Loucy (cell line): ENCODE results near the gene GORASP2.
"Not testable (repeated sequence)": the region's sequence is repeated elsewhere in the genome, so short reads cannot be mapped to it uniquely, and the experiment has no call there.

Experiments used
- H2AFZ ChIP-seq: fragments of 200-600 bp; sonication (generic); 2 replicates; pipeline ENCODE4 v1.6.0; 2016; ENCODE audit warnings: antibody characterized with exemption, mild to moderate bottlenecking, low read length, moderate library complexity
- H3F3A ChIP-seq: fragments of 200-600 bp; 2 replicates; pipeline ENCODE4 v1.6.0; 2016; ENCODE audit warnings: antibody characterized with exemption, low read depth, mild to moderate bottlenecking
- H3K27me3 ChIP-seq: fragments of 200-600 bp; sonication (generic); 2 replicates; pipeline ENCODE4 v1.6.1; 2014; ENCODE audit warnings: low read length, mild to moderate bottlenecking; ENCODE audit not compliant: insufficient read depth, poor library complexity, severe bottlenecking
- H3K36me3 ChIP-seq: fragments of 200-600 bp; sonication (generic); 2 replicates; pipeline ENCODE4 v1.6.1; 2016; ENCODE audit warnings: low read length; ENCODE audit not compliant: insufficient read depth
- H3K4me1 ChIP-seq: fragments of 200-600 bp; sonication (generic); 2 replicates; pipeline ENCODE4 v1.5.1; 2014; ENCODE audit warnings: low read length, mild to moderate bottlenecking; ENCODE audit not compliant: insufficient read depth, poor library complexity, severe bottlenecking
- H3K4me2 ChIP-seq: fragments of 200-600 bp; sonication (generic); 2 replicates; pipeline ENCODE4 v1.6.0; 2014; ENCODE audit warnings: antibody characterized with exemption, low read length, low read depth, mild to moderate bottlenecking; ENCODE audit not compliant: poor library complexity, severe bottlenecking
- H3K4me3 ChIP-seq: fragments of 200-600 bp; sonication (generic); 2 replicates; pipeline ENCODE4 v1.5.1; 2014; ENCODE audit warnings: low read length, mild to moderate bottlenecking, mixed read lengths; ENCODE audit not compliant: poor library complexity, severe bottlenecking
- H3K79me2 ChIP-seq: fragments of 200-600 bp; sonication (generic); 2 replicates; pipeline ENCODE4 v1.6.1; 2014; ENCODE audit warnings: low read length; ENCODE audit not compliant: insufficient read depth
- H3K9ac ChIP-seq: fragments of 200-600 bp; sonication (generic); 2 replicates; pipeline ENCODE4 v1.6.0; 2014; ENCODE audit warnings: mild to moderate bottlenecking, low read depth, low read length, moderate library complexity; ENCODE audit not compliant: poor library complexity, severe bottlenecking
- H3K9me2 ChIP-seq: fragments of 200-600 bp; sonication (generic); replicated peaks from 2 replicates; pipeline ENCODE4 v1.6.1; 2016; ENCODE audit warnings: low read depth, low read length, mixed read lengths
- H3K9me3 ChIP-seq: fragments of 200-600 bp; sonication (generic); 2 replicates; pipeline ENCODE4 v1.6.1; 2014; ENCODE audit warnings: mild to moderate bottlenecking, antibody characterized with exemption, low read length, low read depth; ENCODE audit not compliant: insufficient read depth
- H4K20me1 ChIP-seq: fragments of 200-600 bp; sonication (generic); 2 replicates; pipeline ENCODE4 v1.6.0; 2014; ENCODE audit warnings: antibody characterized with exemption, low read length, mild to moderate bottlenecking; ENCODE audit not compliant: insufficient read depth, poor library complexity, severe bottlenecking
- EZH2phosphoT487 ChIP-seq: fragments of 200-600 bp; IDR thresholded peaks from 2 replicates; pipeline ENCODE4 v1.6.1; 2018; ENCODE audit warnings: antibody characterized with exemption, mild to moderate bottlenecking, moderate library complexity, borderline replicate concordance
- TF ChIP-seq, protein P1 (sequence below): fragments of 200-600 bp; sonication (generic); conservative IDR thresholded peaks from 2 replicates; pipeline ENCODE4 v1.5.1; 2014; ENCODE audit warnings: mild to moderate bottlenecking, antibody characterized with exemption, low read length

The GORASP2 gene

GRCh38 chr2:170897108-170897507 lies 31.9 kb upstream of the GORASP2 start:
- no peak overlapping the region for H2AFZ ChIP-seq
- no peaks in the 10 kb centered on the region for H3F3A ChIP-seq
- no peaks in the 10 kb centered on the region for H3K79me2 ChIP-seq
- H3K9ac ChIP-seq, result no peak overlapping the region
- H3K9me2 ChIP-seq, result no peaks in the 10 kb centered on the region
- no peaks in the 10 kb centered on the region for H3K9me3 ChIP-seq
- no peaks in the 10 kb centered on the region for H3K36me3 ChIP-seq
- no peak overlapping the region for H3K4me2 ChIP-seq
- H3K4me1 ChIP-seq, result no peaks in the 10 kb centered on the region
- no peaks in the 10 kb centered on the region for H4K20me1 ChIP-seq
- no peaks in the 10 kb centered on the region for H3K27me3 ChIP-seq
- TF ChIP-seq EZH2phosphoT487, result no peak
- TF ChIP-seq, protein P1, sequence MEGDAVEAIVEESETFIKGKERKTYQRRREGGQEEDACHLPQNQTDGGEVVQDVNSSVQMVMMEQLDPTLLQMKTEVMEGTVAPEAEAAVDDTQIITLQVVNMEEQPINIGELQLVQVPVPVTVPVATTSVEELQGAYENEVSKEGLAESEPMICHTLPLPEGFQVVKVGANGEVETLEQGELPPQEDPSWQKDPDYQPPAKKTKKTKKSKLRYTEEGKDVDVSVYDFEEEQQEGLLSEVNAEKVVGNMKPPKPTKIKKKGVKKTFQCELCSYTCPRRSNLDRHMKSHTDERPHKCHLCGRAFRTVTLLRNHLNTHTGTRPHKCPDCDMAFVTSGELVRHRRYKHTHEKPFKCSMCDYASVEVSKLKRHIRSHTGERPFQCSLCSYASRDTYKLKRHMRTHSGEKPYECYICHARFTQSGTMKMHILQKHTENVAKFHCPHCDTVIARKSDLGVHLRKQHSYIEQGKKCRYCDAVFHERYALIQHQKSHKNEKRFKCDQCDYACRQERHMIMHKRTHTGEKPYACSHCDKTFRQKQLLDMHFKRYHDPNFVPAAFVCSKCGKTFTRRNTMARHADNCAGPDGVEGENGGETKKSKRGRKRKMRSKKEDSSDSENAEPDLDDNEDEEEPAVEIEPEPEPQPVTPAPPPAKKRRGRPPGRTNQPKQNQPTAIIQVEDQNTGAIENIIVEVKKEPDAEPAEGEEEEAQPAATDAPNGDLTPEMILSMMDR, result no peak
- no peak overlapping the region for H3K4me3 ChIP-seq

DNA sequence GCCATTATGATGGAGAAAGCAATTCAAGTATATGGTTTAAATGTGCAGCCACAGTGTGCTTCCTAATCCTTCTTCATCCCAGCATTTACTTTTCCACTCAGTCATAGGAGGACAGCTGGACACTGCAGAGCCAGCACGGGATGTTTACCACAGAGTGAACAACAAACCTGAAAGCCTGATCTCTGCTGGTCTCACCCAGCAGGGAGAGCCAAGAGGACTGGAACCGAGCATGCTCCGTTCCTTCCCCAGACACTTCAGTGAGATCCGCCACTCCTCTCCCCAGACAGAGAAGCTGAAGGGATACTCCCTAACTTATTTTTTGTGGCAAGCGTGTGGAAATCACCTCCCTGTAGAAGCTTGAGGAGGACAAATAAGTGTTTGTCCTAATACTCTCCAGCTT lies 23.2 kb upstream of the GORASP2 start:
- H2AFZ ChIP-seq, result no peak overlapping the region

GRCh38 chr2:170911314-170911889 lies 17.7 kb upstream of the GORASP2 start:
- Histone ChIP-seq H3K4me2 (no peak overlapping the region), H3K9me2 (no peaks in the 10 kb centered on the region), H3K79me2 (no peaks in the 10 kb centered on the region), H3K27me3 (no peaks in the 10 kb centered on the region), H3F3A (no peaks in the 10 kb centered on the region), H4K20me1 (no peaks in the 10 kb centered on the region), H3K4me1 (no peaks in the 10 kb centered on the region), H2AFZ (no peak overlapping the region), H3K9me3 (peaks cover 13% of the 10 kb centered on the region; the same call in 1 of the 2 replicates), H3K4me3 (no peak overlapping the region), H3K9ac (no peak overlapping the region), H3K36me3 (no peaks in the 10 kb centered on the region)
- TF ChIP-seq, protein P1, result no peak
- TF ChIP-seq EZH2phosphoT487, result no peak

More for the DNA sequence above, 23.2 kb upstream of the GORASP2 start:
- Histone ChIP-seq H3K4me2 (no peak overlapping the region), H3K79me2 (no peaks in the 10 kb centered on the region), H3K4me3 (no peak overlapping the region), H3K9me3 (peaks cover 4% of the 10 kb centered on the region; the same call in 1 of the 2 replicates), H3F3A (no peaks in the 10 kb centered on the region), H3K9me2 (no peaks in the 10 kb centered on the region), H3K27me3 (no peaks in the 10 kb centered on the region), H3K9ac (no peak overlapping the region), H3K4me1 (no peaks in the 10 kb centered on the region), H4K20me1 (no peaks in the 10 kb centered on the region), H3K36me3 (no peaks in the 10 kb centered on the region)
- TF ChIP-seq EZH2phosphoT487, result no peak
- TF ChIP-seq, protein P1, result no peak

DNA sequence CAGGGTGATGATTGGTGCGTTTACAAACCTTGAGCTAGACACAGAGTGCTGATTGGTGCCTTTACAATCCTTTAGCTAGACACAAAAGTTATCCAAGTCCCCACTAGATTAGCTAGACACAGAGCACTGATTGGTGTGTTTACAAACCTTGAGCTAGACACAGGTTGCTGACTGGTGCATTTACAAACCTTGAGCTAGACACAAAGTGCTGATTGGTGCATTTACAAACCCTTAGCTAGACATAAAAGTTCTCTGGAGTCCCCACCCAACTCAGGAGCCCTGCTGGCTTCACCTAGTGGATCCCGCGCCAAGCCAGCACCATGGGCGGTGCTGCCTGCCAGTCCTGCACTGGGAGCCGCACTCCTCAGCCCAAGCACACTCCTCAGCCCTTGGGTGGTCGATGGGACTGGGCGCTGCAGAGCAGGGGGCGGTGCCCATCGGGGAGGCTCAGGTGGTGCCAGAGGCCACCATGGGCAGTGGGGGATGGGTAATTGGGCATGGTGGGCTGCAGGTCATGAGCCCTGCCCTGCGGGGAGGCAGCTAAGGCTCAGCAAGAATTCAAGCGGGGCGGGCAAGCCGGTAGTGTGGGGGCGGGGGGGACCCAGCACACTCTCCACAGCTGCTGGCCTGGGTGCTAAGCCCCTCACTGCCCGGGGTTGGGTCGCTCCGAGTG lies 13.9 kb upstream of the GORASP2 start:
- not testable (repeated sequence) for H3K27me3 ChIP-seq, H3K4me2 ChIP-seq, H3K36me3 ChIP-seq, H3K9ac ChIP-seq, H3K4me1 ChIP-seq, H4K20me1 ChIP-seq, H3K9me2 ChIP-seq, H3K4me3 ChIP-seq, H3K79me2 ChIP-seq, H2AFZ ChIP-seq, H3F3A ChIP-seq
- H3K9me3 ChIP-seq, result peaks cover 22% of the 10 kb centered on the region; the same call in 1 of the 2 replicates
